ENCODE measurements around the gene MED13L.

Gene MED13L

DNA sequence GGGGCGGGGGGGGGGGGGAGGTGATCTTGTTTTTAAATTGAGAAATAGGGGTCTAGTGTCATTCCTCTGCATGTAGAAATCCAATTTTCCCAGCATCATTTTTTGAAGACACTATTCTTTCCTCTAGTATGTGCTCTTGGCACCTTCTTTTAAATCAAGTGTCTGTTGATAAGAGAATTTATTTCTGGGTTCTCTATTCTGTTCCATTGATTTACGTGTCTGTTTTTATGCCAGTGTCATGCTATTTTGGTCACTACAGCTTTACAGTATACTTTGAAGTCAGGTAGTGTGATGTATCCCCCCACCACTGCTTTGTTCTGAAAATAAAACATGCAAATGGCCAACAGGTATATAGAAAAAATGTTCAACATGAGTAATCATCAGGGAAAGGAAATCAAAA lies 252.7 kb downstream of the MED13L start:
- no peaks in the 10 kb centered on the region for H3K9me3 ChIP-seq
- TF ChIP-seq, protein P1, sequence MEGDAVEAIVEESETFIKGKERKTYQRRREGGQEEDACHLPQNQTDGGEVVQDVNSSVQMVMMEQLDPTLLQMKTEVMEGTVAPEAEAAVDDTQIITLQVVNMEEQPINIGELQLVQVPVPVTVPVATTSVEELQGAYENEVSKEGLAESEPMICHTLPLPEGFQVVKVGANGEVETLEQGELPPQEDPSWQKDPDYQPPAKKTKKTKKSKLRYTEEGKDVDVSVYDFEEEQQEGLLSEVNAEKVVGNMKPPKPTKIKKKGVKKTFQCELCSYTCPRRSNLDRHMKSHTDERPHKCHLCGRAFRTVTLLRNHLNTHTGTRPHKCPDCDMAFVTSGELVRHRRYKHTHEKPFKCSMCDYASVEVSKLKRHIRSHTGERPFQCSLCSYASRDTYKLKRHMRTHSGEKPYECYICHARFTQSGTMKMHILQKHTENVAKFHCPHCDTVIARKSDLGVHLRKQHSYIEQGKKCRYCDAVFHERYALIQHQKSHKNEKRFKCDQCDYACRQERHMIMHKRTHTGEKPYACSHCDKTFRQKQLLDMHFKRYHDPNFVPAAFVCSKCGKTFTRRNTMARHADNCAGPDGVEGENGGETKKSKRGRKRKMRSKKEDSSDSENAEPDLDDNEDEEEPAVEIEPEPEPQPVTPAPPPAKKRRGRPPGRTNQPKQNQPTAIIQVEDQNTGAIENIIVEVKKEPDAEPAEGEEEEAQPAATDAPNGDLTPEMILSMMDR (IDR thresholded peaks at IDR 0.05), result no peak
- H3K4me1 ChIP-seq (ENCODE audit: control insufficient read depth in 1 of 2, insufficient read depth in 1 of 2, low read depth in 1 of 2, low read length in 1 of 2), result no peaks in the 10 kb centered on the region
- no peak overlapping the region for H3K27ac ChIP-seq
- peaks cover 8% of the 10 kb centered on the region for H3K36me3 ChIP-seq
- no peaks in the 10 kb centered on the region for H3K27me3 ChIP-seq
- H3K4me3 ChIP-seq (ENCODE audit: low read depth in 1 of 2, low read length in 1 of 2), result no peak overlapping the region

GRCh38 chr12:116019415-116019814 lies 258.1 kb downstream of the MED13L start:
- no peak overlapping the region for H3K27ac ChIP-seq
- no peaks in the 10 kb centered on the region for H3K4me1 ChIP-seq (ENCODE audit: control insufficient read depth in 1 of 2, insufficient read depth in 1 of 2, low read depth in 1 of 2, low read length in 1 of 2)
- H3K27me3 ChIP-seq, result no peaks in the 10 kb centered on the region
- peaks cover 56% of the 10 kb centered on the region for H3K36me3 ChIP-seq
- no peaks in the 10 kb centered on the region for H3K9me3 ChIP-seq
- TF ChIP-seq, protein P1 (IDR thresholded peaks at IDR 0.05), result no peak
- no peak overlapping the region for H3K4me3 ChIP-seq (ENCODE audit: low read depth in 1 of 2, low read length in 1 of 2)

GRCh38 chr12:116018282-116018681 lies 259.2 kb downstream of the MED13L start:
- TF ChIP-seq, protein P1 (IDR thresholded peaks at IDR 0.05), result no peak
- H3K4me3 ChIP-seq (ENCODE audit: low read depth in 1 of 2, low read length in 1 of 2), result no peak overlapping the region

DNA sequence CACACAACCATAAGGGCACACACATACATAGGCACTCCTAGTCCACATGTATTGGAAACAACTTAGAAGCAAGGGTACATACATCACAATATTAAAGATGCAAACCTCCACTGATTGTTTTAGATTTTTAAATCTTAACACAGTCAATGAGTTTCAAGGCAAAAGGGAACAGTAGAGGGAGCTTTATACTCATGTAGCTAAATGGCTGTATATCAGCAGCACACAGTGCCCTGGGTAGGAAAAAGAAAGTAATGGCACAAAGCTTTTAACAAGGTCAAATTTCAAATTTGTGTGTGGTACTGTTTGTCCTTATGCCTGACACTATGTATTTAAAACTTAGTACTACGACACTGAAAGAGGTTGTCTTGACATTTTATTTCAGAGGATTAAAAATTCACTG lies 262.0 kb downstream of the MED13L start:
- H3K36me3 ChIP-seq, result peaks cover 87% of the 10 kb centered on the region
- no peaks in the 10 kb centered on the region for H3K27me3 ChIP-seq
- H3K4me3 ChIP-seq (ENCODE audit: low read depth in 1 of 2, low read length in 1 of 2), result no peak overlapping the region
- H3K27ac ChIP-seq, result no peak overlapping the region
- no peaks in the 10 kb centered on the region for H3K9me3 ChIP-seq
- TF ChIP-seq, protein P1 (IDR thresholded peaks at IDR 0.05), result no peak
- H3K4me1 ChIP-seq (ENCODE audit: control insufficient read depth in 1 of 2, insufficient read depth in 1 of 2, low read depth in 1 of 2, low read length in 1 of 2), result no peaks in the 10 kb centered on the region

More at GRCh38 chr12:116018282-116018681, 259.2 kb downstream of the MED13L start:
- peaks cover 67% of the 10 kb centered on the region for H3K36me3 ChIP-seq
- H3K9me3 ChIP-seq, result no peaks in the 10 kb centered on the region
- H3K27ac ChIP-seq, result no peak overlapping the region
- no peaks in the 10 kb centered on the region for H3K4me1 ChIP-seq (ENCODE audit: control insufficient read depth in 1 of 2, insufficient read depth in 1 of 2, low read depth in 1 of 2, low read length in 1 of 2)
- no peaks in the 10 kb centered on the region for H3K27me3 ChIP-seq

GRCh38 chr12:116012757-116013156 lies 264.7 kb downstream of the MED13L start:
- TF ChIP-seq, protein P1 (IDR thresholded peaks at IDR 0.05), result no peak
- no peak overlapping the region for H3K4me3 ChIP-seq (ENCODE audit: low read depth in 1 of 2, low read length in 1 of 2)
- H3K4me1 ChIP-seq (ENCODE audit: control insufficient read depth in 1 of 2, insufficient read depth in 1 of 2, low read depth in 1 of 2, low read length in 1 of 2), result no peaks in the 10 kb centered on the region
- no peak overlapping the region for H3K27ac ChIP-seq
- H3K9me3 ChIP-seq, result no peaks in the 10 kb centered on the region
- H3K36me3 ChIP-seq, result peaks cover 93% of the 10 kb centered on the region
- no peaks in the 10 kb centered on the region for H3K27me3 ChIP-seq

- no peak overlapping the region for H3K27ac ChIP-seq
- no peak overlapping the region for H3K4me3 ChIP-seq (ENCODE audit: low read depth in 1 of 2, low read length in 1 of 2)
- H3K4me1 ChIP-seq (ENCODE audit: control insufficient read depth in 1 of 2, insufficient read depth in 1 of 2, low read depth in 1 of 2, low read length in 1 of 2), result no peaks in the 10 kb centered on the region
- H3K27me3 ChIP-seq, result no peaks in the 10 kb centered on the region
- peaks cover 94% of the 10 kb centered on the region for H3K36me3 ChIP-seq
- TF ChIP-seq, protein P1 (IDR thresholded peaks at IDR 0.05), result no peak
- H3K9me3 ChIP-seq, result no peaks in the 10 kb centered on the region
Measured at GRCh38 chr12:116011217-116011616, 266.3 kb downstream of the MED13L start.
